Femur (tissue), 1 donor: ENCODE measurements around the gene LRRC56.
A peak's percentile ranks its signal among the peaks of the same experiment; 100 is the strongest.

Experiments used
- DNase-seq: peaks from one replicate; pipeline ENCODE4 v3.0.0-alpha.2; 2017

LRRC56 gene

GRCh38 chr11:536841-537621, at the start of gene LRRC56:
Gene LRRC56, plus strand, starts transcription at chr11:537527. Its CDS starts 3,158 bp downstream, at chr11:540685.
- peak; percentile 86 for DNase-seq

GRCh38 chr11:487571-488021, 49.7 kb upstream of the LRRC56 start:
- DNase-seq, result peak; percentile 15

GRCh38 chr11:488062-488461, 49.3 kb upstream of the LRRC56 start:
- DNase-seq, result peak; percentile 17

- DNase-seq, result no peak
Measured at GRCh38 chr11:488579-488978, 48.7 kb upstream of the LRRC56 start.

- peak; percentile 15 for DNase-seq
Measured at GRCh38 chr11:488992-489391, 48.3 kb upstream of the LRRC56 start.

- no peak for DNase-seq
Measured at GRCh38 chr11:489610-490185, 47.6 kb upstream of the LRRC56 start.

- peak; percentile 19 for DNase-seq
Measured at GRCh38 chr11:490186-490929, 47.0 kb upstream of the LRRC56 start.

- DNase-seq, result no peak
Measured at GRCh38 chr11:490930-491260, 46.4 kb upstream of the LRRC56 start.

- DNase-seq, result no peak
Measured at GRCh38 chr11:491358-491757, 46.0 kb upstream of the LRRC56 start.

- no peak for DNase-seq
Measured at GRCh38 chr11:492427-493226, 44.7 kb upstream of the LRRC56 start.

- DNase-seq, result peak; percentile 67
Measured at GRCh38 chr11:494761-495536, 42.4 kb upstream of the LRRC56 start.

GRCh38 chr11:495537-495931, 41.8 kb upstream of the LRRC56 start:
- DNase-seq, result peak; percentile 17

GRCh38 chr11:496834-497564, 40.3 kb upstream of the LRRC56 start:
- DNase-seq, result no peak

- peak; percentile 16 for DNase-seq
Measured at GRCh38 chr11:497565-498296, 39.6 kb upstream of the LRRC56 start.

- DNase-seq, result peak; percentile 16
Measured at GRCh38 chr11:498297-499181, 38.8 kb upstream of the LRRC56 start.

GRCh38 chr11:499201-500076, 37.9 kb upstream of the LRRC56 start:
- DNase-seq, result no peak

- DNase-seq, result no peak
Measured at GRCh38 chr11:501001-501682, 36.2 kb upstream of the LRRC56 start.

GRCh38 chr11:501683-502287, 35.5 kb upstream of the LRRC56 start:
- peak; percentile 15 for DNase-seq
